Activated gamma-delta T cell treated with anti-CD3 and anti-CD28 coated beads, Interleukin-2, amount 50 U/mL, for 16 hours (primary cell): ENCODE data around the gene MED28.
"Not testable (repeated sequence)": the region's sequence is repeated elsewhere in the genome, so short reads cannot be mapped to it uniquely, and the experiment has no call there.

Experiments
- DNase-seq: peaks from one replicate; pipeline ENCODE4 v3.0.0-alpha.2; 2020; ENCODE audit warnings: low read depth

The MED28 gene, protein sequence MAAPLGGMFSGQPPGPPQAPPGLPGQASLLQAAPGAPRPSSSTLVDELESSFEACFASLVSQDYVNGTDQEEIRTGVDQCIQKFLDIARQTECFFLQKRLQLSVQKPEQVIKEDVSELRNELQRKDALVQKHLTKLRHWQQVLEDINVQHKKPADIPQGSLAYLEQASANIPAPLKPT

DNA sequence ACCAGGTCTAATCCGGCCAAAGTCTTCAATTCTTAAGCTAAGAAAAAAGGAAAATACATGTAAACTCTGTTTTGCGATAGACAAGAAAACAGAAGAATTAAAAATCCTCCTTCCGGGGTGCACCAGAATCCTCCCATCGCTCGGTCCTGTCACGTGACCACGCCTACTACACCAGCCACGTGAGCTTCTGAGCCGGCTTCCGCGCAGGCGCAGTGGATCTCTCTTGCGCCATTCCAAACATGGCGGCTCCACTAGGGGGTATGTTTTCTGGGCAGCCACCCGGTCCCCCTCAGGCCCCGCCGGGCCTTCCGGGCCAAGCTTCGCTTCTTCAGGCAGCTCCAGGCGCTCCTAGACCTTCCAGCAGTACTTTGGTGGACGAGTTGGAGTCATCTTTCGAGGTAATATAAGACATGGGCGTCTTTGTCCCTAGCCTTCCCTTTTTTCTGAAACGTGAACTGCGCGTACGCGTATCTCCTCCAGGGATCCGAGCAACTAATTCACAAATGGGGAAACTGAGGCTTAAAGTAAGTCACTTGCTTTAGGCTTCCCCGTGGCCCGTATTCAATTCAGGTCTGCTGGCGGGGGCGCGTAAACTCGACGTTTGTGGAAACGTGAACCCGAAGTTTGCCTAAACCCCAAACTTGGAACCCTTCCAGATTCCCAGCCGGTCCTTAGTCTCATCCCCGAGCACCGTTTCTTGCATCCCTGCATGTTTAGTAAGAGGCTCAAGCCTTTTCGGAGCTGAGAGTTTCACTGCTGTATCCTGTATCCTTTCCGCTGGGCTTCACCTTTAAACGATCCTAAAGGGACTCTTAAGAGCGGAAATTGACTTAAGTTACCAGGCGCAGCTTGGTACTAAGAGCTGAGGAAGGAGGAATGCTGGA lies at the start of gene MED28:
MED28 (plus strand) TSS at position 226 of the 884 bp plus-strand sequence; CDS start at position 240, 14 bp downstream.
- DNase-seq = peak; percentile 94

DNA sequence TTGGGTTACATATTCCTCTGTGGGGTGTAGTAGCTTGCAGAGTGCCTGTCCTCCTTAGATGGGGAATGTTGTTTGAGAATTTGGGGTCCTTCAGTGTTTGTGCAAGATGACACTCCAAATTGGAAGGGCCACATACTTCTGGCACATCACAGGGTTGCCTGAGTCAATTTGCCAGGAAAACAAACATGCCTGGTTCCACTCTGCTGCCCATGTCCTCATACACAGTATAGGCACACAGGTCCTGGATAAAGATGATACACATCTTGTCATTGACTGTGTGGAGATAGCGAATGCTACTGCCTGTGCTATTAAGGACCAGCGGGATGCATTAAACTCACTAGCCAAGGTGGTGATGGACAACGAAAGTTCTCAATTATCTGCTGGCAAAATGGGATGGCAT lies 48.6 kb upstream of the MED28 start:
- DNase-seq = no peak

DNA sequence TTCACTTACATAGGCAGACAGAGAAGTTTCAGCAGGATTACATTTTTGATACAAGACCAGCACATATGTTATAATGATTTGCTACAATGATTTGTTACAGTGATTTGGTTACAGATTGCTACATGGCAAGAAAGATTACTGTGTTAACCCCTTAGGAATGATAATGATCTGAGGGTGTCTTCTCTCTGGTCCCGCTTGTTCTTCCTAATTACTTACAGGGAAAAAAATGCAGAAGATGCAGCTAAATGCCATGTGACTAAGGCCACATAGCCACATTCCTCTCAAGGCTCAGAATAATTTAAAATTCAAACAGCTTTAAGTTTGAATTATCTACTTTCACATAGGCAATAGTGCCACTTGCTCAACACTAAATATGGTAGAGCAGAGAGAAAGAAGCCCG lies 47.2 kb upstream of the MED28 start:
- no peak for DNase-seq

DNA sequence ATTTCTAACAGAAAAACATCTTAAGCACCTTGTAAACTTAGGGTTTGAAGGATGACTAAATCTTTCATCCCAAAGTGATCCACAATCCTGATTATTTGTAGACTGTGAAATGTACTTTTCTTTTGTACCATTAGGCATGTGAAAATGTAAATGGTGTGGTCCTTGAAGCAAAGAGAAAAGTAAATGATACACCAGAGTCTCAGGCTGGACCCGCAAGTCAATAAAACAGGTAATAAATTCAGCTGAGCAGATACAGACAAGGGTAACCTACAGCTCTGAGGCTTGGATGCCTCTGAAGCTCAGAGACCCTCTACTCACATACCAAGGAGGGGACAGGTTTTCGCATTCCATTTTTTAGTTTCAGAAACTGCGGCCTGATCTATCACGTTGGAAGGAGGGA lies 40.2 kb upstream of the MED28 start:
- DNase-seq = no peak

DNA sequence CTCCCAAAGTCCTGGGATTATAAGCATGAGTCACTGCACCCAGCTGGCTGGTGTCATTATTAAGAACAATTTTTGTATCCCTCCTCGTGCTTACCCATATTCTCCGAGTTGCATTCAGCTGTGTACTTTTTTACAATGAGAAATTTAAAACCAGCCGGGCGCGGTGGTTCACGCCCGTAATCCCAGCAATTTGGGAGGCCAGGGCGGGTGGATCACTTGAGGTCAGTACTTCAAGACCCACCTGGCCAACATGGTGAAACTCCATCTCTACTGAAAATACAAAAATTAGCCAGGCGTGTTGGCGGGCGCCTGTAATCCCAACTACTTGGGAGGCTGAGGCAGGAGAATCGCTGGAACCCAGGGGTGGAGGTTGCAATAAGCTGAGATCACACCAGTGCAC lies 39.3 kb upstream of the MED28 start:
- not testable (repeated sequence) for DNase-seq

DNA sequence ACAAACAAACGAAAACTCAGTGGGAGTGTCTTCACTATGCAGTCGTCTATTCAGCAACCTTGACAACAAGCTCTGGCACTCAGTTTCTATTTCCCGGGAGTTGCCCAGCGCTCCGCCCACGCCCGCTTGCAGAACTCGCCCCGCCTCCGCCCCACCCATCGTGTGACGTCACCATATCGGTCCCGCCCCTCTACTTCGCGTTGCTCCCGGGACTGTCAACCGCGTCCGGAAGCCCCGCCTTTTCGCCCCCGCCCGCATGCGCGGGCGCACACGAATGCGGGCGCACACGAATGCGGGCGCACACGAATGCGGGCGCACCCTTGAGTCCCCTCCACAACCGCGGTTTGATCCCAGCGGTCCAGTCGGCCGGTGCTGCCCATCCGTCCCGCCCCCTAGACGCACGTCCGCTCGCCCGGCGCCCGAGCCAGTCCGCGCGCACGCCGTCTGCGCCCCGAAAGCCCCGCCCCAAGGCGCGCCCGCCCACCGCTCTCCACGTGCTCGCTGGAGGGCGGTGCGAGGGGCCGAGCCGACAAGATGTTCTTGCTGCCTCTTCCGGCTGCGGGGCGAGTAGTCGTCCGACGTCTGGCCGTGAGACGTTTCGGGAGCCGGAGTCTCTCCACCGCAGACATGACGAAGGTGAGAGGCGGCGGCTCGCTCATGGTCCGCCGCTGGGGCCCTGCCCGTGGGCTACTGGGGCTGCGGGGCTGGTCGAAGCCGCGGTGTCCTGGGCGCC lies 37.3 kb upstream of the MED28 start, which contains the start of gene LAP3:
LAP3 (plus strand) TSS at position 267 of the 733 bp plus-strand sequence; CDS start at position 535, 268 bp downstream.
- DNase-seq = peak; percentile 99

DNA sequence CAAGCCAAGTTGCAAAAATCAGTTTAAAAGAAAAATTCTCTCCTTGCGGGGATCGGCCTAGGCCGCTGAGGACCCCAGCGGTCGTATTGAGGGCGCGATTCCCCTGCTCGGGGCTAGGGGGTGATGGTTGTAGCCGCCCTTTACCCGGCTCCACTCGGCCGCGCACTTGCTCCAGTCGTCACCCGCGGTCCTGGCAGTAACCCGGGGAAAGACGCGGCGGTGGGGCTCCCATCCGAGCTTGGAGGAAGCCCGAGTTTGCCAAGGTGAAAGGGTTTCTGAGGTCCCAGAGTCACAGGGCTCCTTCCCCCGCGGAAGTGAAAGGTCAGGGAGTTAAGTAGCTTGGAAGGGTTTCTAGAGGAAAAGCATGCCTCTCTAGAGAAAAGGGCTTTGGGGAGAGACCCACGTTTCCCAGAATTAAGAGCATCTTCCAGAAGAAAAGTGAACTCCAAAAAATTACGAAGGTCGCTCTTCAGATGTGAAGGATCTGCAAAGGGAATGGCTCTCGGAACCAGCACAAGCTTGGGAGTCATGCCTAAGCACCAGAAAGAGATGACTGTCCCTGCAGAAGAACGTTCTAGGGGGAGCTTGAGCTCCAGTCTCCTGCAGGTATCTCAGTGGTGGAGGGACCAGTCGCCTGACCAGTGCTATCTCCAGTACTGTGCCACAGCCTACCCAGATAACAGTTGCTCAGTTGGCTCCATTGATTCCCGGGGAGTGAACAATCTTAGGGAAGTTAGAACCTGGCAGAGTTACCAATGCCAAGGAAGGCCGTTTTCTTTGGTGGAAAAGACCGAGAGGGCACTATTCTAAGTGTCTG lies 36.6 kb upstream of the MED28 start:
- peak; percentile 12 for DNase-seq

DNA sequence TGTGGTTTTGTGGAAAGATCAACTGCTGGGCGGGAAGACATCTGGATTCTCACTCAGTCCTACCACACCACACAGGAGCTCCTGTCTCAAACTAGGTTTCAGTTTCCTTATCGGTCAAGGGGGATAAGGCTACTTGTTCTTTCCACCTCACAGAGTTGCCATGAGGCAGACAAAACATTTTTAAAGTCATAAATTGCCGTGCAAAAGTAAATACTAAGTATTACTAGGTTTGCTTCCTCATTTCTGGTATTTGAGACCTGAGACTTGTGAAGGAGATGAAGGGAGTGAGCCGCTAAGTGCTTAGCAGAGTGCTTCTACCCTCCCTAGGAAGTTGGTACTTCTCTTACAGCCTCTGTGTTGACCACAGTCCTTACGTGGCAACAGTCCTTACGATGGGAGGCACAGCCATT lies 36.0 kb upstream of the MED28 start:
- no peak for DNase-seq

DNA sequence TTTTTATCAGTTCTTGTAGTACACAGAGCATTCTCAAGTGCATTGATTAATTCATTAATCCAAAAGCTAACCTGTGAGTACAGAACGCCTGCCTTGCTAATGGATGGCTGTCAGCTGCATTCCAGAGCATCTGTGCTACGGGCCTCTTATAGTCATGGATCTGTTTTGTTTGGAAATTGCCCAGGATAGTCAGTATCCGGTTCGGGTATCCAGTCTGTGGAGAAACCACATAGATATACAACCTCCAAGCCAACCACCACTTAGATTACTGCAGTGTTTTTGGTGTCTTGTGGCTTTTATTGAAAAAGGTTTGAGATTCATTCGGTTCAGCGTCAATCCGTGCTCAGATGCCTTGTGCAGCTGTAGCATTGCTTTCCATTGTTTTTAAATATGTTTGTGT lies 33.5 kb upstream of the MED28 start:
- DNase-seq = no peak

DNA sequence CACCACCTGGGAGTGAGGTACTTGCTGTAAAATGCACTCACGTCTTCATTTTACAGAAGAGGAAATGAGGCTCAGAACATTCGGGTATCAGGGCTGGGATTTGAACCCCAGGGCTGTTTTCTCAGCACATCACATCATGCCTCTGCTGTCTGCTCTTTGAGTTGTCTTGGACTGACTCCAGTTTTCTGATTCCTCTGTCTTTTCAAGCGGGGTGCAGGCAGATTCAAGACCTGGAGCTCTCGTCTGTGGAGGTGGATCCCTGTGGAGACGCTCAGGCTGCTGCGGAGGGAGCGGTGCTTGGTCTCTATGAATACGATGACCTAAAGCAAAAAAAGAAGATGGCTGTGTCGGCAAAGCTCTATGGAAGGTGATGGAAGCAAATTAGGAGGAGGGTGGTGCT lies 31.2 kb upstream of the MED28 start:
- no peak for DNase-seq

DNA sequence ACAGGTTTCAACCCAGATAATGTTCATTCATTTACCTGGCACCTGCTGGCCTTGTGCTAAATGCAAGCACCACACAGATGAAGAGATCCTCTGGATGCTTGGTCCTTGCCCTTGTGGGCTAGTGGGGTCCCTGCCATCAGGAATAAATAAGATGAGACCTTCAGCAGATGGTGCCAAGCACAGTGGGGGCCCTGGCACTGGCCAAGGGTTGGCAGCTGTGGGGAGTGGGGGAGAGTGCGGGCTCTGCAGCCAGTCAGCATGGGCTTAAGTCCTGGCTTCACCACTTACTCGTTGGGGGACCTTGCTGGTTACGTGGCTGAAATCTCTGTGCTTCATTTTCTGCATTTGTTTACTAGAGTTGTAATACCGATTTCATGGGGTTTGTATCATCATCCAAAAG lies 30.5 kb upstream of the MED28 start:
- DNase-seq = no peak

DNA sequence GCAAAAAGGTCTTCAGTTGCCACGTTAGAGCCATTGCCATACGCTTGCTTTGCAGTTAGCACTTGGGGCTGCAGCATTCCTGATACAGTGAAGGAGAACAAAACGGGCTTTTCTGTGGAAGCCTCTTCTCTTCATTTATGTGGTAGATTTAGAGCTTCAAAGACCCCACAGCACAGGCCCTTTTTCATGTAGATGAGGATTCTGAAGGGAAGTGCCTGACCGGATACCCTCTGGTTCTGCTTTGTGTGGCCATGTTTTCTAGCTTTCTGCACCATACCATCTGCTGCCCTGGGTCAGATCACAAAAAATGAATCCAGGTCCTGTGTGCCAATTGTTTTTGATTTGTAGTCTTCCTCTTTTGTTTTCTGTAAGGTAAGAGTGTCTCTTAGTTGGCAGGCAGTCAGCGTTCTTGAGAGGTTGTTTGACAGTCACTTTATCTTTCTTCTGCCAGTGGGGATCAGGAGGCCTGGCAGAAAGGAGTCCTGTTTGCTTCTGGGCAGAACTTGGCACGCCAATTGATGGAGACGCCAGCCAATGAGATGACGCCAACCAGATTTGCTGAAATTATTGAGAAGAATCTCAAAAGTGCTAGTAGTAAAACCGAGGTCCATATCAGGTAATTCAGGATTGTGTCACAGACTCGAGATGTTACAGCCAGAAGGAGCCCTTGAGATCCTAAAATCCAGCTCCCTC lies 29.8 kb upstream of the MED28 start:
- no peak for DNase-seq

DNA sequence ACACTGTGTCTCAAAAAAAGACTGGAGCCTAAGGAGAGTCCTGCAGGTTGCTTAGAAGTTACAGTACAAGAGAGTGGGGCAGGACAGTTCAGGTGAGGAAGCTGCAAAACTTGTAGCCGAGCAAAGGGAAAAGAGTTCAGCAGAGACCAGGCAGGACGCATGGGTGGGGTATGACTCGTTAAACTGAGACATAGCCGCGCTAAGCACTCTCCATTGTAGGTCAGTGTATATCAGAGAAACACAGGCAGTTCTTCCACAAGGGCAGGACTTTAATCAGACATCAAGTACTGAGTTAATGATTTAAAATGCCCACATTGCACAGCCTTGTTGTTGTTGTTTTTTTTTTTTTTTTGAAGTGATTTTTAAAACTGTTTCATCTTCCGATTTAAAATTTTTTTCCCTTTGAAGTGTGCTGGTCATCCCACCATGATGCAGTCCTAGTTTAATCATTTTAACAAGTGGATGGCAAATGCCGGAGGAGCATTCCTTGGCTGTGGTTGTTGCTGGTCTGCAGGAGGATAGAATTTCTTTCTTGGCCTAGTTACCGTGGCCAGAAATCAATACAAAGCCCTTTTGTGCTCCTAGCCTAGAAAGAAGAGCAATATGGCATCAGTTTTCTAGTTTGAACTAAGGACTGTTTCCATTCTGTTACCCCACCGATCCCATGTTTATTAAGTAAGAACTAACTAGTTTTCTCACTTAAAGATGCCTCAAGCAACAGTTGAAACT lies 27.2 kb upstream of the MED28 start:
- DNase-seq = no peak

DNA sequence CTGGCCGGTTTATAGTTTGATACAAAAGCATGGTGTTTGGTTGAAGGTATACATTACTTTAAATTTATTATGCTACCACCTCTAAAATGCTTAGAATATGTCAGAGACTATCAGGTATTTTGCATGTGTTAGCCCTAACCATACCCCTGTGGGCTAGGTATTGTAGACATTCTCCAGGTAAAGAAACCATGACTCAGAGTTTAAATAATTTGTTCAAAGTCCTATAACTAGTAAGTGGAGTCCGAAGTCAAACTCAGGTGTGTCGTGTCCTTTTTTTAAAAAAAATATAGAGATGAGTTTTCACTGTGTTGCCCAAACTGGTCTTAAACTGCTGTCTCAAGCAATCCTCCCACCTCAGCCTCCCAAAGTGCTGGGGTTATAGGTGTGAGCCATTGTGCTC lies 25.1 kb upstream of the MED28 start:
- DNase-seq = no peak

DNA sequence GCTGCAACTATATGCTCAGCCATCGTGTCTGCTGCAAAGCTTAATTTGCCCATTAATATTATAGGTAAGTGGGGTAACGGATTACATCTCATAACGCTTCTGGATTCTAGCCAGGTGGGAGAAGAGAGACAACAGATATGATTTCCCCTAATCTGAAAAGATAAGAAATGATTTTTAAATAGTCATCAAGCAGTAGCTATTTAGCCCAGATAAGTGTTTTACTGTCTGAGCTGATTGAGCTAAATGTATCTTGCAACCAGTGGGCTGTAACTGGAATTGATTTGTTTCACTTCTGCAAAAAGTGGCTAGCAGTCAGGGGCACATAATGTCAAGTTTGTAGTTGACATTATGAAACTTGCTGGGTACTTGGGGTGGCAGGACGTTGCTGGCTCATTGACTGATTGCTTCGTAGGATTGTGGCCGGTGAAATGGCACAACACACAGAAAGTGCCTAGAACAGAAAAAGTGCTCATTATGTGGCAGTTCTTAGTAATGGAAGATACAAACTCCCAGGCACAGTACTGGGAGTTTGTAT lies 18.9 kb upstream of the MED28 start:
- DNase-seq = no peak

DNA sequence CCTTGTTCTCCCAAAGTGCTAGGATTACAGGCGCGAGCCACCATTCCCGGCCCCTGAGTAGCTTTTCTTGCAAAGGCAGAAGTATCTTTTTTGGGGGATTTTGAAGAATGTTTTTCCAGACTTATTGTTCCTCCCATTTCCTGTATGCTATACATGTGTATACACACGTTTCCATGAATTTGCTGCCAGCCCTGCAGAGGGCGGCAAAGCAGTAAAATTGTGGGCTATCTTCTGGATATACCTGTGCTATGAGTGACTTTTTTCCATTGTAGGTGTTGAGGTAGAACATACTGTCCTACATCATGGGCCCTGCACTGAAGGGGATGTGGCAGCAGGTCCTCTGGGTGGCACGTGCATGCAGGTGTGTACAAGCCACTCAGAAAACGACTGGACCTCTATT lies 16.9 kb upstream of the MED28 start:
- no peak for DNase-seq

DNA sequence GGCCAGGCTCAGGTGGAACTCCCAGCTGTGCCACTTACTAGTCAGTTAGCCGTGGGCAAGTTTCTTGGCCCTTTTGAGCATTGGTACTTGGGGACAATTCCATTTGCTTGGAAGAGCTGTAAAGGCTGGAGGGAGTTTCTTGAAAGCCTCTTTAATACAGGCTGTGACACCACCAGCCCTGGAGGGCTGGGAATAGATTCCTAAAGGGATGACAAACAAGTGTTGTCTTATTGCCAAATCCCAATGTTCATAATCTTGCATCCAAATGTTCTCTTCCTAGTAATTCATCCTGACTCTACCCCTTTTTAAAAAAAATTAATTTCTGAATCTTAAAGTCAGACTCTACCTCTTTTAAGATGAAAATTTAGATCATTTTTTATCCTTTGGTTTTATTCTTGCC lies 14.6 kb upstream of the MED28 start:
- no peak for DNase-seq

DNA sequence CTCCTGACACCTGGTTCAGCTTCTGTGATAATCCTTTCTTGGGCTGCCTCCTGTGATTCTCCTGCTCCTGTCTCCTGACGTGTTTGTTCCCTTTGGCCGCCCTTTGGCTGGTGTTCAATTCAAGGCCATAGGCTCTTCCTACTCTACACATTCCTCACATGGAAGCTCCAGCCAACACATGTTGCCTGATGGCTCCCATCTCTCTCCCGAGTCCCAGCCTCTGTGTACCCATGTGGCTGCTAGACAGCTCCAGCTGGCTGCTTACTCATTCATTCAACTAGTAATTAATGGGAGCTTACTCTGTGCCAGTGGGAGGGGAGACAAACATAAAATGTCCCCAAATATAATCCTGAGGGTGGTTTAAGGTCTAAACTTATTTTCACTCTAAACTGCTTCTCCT lies 9.2 kb upstream of the MED28 start:
- DNase-seq = no peak

DNA sequence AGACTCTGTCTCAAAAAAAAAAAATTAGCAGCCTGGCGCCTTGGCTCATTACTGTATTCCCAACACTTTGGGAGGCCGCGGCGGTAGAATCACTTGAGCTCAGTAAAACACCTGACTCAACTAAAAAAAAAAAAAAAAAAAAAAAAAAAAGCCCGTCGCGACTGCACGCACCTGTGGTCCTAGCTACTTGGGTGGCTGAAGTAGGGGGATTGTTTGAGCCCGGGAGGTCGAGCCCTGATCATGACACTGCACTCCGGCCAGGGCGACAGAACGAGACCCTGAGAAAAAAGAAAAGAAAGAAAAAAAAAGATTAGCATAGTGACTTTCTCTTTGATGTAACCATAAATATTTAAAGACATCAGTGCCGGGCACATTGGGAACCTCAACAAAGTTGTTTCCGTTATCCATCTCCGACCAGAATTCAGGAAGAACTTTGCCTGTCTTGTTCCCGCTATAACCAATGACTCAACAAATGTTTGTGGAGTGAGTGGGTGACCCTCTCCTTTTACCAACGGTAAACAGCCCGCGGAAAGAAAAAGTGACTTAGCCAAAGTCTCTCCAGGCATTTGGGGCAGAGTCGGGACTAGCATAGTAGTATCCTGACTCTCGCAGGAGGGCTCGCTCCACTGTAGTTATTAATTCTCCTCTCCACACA lies 553 bp upstream of the MED28 start:
- DNase-seq = no peak

DNA sequence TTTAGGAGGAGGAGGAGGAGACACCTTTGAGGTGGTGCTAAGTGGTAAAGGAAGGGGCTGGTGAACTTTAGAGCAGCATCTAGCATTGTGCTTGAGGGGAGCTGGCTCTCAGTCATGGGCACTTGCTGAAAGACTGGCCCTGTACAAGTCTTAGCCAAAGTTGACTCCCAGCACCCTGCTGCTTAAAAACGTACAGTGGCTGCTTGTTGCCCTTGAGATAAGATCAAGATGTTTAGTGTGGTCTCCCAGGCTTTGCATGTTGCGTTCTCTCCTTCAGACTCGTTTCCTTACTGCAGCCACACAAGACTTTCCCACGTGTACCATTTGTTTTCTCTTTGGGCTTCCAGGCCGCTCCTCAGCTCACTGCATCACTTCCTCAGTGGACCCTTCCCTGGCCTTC lies 1.8 kb downstream of the MED28 start:
- DNase-seq = no peak
